Esophagus mucosa (tissue), 1 donor: ENCODE measurements around the gene GSTA2. TPM values are rescaled to one million over a fixed set of nuclear protein-coding genes. Genes with fewer than 3 reads are reported as not detected.
A peak's percentile ranks its signal among the peaks of the same experiment; 100 is the strongest.
"Not testable (repeated sequence)": the region's sequence is repeated elsewhere in the genome, so short reads cannot be mapped to it uniquely, and the experiment has no call there.

Experiments
- ATAC-seq: fragments of 200-7000 bp; cut with Tn5 transposase; one replicate; pipeline ENCODE4 v1.9.1; 2020
- total RNA-seq: library from RNA; stranded (reverse); gene quantifications from one replicate; pipeline ENCODE4 v1.2.4, GENCODE V29; 2023
- donor health status: DM: yes; HTN: yes; CAD: no.

GSTA2 gene
- not detected for total RNA-seq

DNA sequence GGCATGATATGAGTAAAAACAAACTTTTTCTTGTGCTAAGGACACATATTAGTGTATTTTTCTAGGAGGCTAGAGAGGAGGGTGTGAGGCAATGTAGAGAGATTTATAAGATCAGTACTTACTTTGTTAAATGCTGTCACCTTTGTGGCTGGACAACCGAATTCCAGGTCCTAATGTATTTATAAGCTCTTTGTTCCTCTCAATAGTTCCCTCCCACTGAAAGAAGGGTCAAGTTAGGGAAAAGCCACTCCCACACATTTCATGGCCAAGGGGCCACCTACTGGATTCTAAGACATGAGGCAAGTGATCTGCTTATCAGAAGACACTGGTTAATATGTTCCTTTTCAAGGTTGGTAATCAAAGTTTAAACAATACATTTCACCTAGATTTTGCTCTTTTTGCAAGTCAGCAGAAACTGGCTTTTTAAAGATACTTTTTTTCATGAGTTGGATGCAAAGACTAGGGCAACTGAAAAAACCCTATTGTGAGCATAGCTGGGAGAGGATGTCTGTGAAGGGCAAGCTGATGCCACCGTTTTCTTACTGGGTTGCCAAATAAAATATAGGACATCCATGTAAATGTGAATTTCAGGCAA lies at the start of gene GSTA2:
Gene GSTA2 (minus strand): TSS at position 154 of the 595 bp plus-strand sequence. CDS start 5,528 bp downstream, outside the sequence.
- ATAC-seq, result not testable (repeated sequence)

DNA sequence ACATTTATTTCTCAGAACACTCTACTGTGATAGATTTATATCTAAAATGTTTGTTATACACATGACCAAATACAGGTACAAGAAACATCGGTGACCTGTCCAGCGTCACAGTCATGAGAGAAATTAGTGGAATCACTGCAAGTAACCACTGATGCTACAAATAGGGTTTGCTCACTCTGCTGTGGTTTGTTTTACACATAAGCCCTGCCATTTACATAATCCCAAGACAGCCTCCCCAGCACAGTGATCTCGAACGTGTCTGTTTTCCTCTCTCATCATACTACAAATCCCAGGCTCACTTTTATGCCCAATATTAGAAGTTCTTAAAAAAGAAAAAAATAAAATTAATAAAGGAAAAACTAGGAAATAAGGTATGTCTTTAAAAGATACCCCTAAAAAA lies 46.5 kb upstream of the GSTA2 start:
- not testable (repeated sequence) for ATAC-seq

DNA sequence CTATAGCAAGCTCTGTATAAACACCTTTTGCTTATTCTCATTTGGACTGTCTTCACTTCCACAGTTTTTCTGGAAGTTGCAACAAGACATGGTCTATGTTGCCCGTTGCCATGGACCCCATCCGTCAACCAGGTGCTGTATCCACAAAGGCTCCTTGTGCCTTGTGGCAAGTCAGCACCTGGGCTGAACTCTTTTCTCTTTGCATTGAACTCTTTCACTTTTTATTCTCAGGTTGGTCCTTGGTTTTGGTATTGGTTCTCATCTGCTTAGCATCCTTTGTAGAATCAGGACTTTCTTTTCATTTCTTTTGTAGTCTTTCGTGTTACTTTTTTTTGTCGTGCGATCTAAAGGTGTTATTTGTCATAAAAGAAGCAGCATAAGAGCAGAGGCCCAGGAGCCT lies 45.4 kb upstream of the GSTA2 start:
- no peak for ATAC-seq

- not testable (repeated sequence) for ATAC-seq
These were observed 40.5 kb upstream of the GSTA2 start, which contains the start of gene GSTA1 for GRCh38 chr6:52803668-52804255. GSTA1 (minus strand) TSS chr6:52803816; CDS start chr6:52799267, 4,549 bp downstream.

DNA sequence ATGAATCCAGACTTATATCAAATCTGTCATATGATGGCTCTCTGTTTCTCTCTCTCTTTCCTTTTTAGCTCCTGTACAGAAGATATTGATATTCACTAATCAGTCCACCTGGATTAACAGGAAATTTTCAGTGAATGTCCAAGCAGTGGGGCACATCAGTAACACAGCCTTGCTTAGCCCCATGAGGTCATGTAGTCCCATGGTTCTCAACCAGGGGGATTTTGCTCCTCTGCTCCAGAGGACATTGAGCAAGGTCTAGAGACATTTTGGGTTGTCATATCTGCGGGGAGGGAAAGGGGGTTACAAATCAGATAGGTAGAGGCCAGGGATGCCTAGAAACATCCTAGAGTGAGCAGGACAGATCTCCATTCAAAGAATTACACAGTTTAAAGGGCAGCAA lies 39.5 kb upstream of the GSTA2 start:
- ATAC-seq, result no peak

DNA sequence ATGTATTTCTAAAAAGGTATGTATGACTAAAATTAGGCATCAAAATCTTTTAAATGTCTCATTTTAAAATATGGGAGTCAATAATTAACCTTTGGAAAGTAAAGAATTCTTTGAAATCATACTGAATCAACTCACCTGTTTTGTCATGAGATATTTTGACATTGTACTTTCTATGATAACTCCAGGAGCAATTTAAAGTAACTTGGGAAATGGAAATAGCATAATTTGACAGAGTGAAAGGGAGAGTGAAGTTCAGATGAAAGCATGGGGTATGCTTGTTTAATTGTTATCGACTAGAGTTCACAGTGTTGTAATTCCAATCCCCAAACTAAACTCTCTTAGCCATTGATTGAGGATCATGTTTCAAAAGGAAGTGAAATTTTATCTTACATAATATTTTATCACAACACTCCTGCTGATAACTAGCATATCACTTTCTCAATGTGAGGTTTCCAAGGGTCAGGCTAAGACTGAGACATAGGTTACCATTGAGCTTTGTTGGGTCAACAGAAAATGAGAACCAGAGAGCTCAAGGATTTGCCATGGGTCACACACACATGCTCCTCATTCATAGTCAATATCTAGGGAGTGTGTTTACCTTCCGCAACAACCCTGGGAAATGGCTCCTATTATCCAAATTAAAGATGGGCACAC lies 38.0 kb upstream of the GSTA2 start:
- ATAC-seq, result no peak

DNA sequence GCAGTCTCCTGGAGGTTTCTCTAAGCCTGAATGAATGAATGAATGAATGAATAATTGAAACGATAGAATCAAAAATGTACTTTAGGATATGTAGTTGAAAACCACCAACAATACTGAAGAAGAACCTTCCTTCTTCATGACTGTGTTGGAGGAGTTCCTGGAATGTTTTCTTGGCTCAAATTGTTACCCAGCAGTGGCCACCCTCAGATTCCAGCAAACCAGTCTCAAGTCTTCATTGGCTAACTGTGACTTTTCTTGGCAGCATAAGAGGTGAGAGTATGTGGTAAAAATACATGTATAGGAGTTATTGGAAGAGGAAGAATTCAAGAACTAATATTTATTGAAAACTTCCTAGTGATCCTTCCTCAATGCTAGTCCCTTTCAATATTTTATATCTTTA lies 36.0 kb upstream of the GSTA2 start:
- ATAC-seq, result not testable (repeated sequence)

GRCh38 chr6:52794366-52794765 lies 31.1 kb upstream of the GSTA2 start:
- not testable (repeated sequence) for ATAC-seq

GRCh38 chr6:52790861-52791260 lies 27.6 kb upstream of the GSTA2 start:
- ATAC-seq, result no peak

DNA sequence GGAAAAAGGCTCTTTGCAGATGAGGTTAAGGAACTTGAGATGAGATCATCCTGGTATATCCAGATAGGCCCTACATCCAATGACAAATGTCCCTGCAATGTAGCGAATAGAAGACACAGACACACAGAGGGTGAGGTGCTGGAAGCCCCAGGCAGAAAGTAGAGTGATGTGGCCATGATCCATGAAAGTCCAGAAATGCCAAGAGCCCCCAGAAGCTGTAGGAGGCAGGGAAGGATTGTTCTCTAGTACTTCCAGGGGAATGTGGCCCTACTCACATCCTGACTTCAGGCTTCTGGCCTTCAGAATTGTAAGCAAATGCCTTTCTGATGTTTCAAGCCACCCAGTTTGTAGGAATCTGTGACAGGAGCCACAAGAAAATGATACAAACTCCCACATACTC lies 26.4 kb upstream of the GSTA2 start:
- ATAC-seq, result peak; percentile 28

DNA sequence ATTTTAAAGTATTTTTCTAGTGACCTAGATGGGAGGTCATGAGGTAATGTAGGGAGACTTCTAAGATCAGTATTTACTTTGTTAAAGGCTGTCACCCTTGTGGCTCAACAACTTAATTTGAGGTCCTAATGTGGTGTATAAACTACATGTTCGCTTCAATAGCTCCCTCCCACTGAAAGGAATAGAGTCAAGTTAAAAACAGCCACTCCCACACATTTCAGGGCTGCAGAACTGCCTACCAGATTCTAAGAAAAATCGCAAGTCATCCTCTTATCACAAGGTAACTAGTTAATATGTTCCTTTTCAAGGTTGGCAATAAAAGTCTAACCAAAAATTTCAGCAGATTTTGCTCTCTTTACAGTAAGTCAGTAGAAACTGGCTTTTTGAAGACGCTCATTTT lies 25.2 kb upstream of the GSTA2 start:
- ATAC-seq, result no peak

DNA sequence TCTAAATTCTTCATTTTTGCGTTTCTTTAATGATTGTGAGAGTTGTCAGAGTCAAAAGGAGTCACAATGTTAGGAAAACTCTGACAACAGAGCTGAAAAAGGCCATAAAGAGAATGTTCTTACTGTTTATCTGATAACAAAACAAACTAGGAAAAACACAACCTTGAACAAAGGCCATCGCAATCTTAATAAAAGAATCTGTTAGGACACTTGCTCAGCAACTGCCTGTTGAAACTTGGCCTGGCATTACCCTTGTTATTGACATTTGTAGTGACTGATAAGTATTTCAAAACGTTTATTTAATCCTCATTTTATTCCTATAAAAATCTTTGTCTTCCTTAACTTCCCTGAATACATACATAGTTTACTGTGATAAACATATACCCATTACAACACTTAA lies 24.6 kb upstream of the GSTA2 start:
- peak; percentile 33 for ATAC-seq

- ATAC-seq, result no peak
These were observed 23.1 kb upstream of the GSTA2 start for GRCh38 chr6:52786249-52786956.

GRCh38 chr6:52782696-52783274 lies 19.5 kb upstream of the GSTA2 start:
- ATAC-seq, result peak; percentile 58

DNA sequence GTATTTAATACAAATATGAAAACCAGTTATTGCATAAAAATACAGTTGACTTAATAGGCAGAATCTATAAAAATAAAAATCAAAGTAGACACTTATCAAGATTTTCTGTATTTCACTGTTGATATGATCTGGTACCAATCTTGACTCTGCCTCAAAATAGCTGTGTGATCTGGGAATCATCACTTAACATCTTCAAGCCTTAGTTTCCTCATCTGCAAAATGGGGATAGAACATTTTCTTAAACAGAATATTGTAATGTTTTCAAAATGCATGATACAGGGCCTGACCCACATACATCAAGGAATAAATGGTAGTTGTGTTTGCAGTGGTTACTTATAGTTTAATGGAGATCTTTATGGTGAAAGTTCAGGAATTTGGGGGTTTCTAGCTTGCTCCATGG lies 18.9 kb upstream of the GSTA2 start:
- not testable (repeated sequence) for ATAC-seq

DNA sequence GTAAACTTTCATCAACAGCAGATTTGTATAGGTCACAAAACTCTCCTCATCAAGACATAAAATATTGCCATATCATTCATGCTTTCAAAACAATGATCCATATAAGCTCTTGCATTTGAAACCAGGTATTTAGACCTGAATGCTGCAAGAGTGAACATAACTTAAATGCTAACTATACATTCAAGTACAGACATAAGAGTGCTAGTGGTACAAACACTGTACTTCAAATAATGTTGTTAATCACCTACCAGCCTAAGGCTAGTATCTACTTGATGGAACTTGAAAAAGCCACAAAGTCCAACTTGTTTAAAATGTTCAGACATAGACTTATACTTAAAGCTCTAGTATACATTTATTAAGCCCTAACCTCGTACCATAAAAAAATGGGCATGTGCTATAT lies 16.0 kb upstream of the GSTA2 start:
- peak; percentile 97 for ATAC-seq

DNA sequence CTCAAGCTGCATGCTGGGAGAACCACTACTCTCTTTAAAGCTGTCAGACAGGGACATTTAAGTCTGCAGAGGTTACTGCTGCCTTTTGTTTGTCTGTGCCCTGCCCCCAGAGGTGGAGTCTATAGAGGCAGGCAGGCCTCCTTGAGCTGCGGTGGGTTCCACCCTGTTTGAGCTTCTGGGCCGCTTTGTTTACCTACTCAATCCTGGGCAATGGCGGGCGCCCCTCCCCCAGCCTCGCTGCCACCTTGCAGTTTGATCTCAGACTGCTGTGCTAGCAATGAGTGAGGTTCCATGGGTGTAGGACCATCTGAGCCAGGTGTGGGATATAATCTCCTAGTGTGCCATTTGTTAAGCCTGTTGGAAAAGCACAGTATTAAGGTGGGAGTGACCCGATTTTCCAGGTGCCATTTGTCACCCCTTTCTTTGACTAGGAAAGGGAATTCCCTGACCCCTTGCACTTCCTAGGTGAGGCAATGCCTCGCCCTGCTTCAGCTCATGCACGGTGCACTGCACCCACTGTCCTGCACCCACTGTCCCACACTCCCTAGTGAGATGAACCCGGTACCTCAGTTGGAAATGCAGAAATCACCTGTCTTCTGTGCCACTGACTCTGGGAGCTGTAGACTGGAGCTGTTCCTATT lies 13.6 kb upstream of the GSTA2 start:
- not testable (repeated sequence) for ATAC-seq

DNA sequence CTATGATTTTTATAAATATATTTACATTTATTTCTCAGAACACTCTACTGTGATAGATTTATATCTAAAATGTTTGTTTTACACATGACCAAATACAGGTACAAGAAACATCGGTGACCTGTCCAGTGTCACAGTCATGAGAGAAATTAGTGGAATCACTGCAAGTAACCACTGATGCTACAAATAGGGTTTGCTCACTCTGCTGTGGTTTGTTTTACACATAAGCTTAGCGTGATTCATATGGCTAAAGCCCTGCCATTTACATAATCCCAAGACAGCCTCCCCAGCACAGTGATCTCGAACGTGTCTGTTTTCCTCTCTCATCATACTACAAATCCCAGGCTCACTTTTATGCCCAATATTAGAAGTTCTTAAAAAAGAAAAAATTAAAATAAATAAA lies 6.1 kb upstream of the GSTA2 start:
- peak; percentile 83 for ATAC-seq

- ATAC-seq, result not testable (repeated sequence)
These were observed 4.4 kb upstream of the GSTA2 start for GRCh38 chr6:52767658-52768057.

DNA sequence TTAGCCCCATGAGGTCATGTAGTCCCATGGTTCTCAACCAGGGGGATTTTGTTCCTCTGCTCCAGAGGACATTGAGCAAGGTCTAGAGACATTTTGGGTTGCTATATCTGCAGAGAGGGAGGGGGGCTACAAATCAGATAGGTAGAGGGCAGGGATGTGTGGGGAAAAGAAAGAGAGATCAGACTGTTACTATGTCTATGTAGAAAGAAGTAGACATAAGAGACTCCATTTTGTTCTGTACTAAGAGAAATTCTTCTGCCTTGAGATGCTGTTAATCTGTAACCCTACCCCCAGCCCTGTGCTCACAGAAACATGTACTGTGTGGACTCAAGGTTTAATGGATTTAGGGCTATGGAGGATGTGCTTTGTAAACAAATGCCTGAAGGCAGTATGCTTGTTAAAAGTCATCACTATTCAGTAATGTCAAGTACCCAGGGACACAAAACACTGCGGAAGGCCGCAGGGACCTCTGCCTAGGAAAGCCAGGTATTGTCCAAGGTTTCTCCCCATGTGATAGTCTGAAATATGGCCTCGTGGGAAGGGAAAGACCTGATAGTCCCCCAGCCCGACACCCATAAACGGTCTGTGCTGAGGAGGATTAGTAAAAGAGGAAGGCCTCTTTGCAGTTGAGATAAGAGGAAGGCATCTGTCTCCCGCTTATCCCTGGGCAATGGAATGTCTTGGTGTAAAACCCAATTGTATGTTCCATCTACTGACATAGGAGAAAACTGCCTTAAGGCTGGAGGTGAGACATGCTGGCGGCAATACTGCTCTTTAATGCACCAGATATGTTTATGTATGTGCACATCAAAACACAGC lies 1.4 kb downstream of the GSTA2 start:
- not testable (repeated sequence) for ATAC-seq

GRCh38 chr6:52760105-52760765 lies 3.0 kb downstream of the GSTA2 start:
- no peak for ATAC-seq
